NCI-H2196 treated with DMSO at 0.1 percent for 48 hours (cell line): ENCODE measurements around the gene ABHD3.
"Not testable (repeated sequence)": the region's sequence is repeated elsewhere in the genome, so short reads cannot be mapped to it uniquely, and the experiment has no call there.

Experiments
- DNase-seq: peaks from one replicate; lab custom pipeline; 2025; ENCODE audit not compliant: unreplicated experiment; lab: John Stamatoyannopoulos, UW

The ABHD3 gene

GRCh38 chr18:21706386-21706865 lies 1.9 kb upstream of the ABHD3 start:
- no peak for DNase-seq

GRCh38 chr18:21703241-21703820 lies 1.2 kb downstream of the ABHD3 start:
- DNase-seq = no peak

- DNase-seq = no peak
Observed at GRCh38 chr18:21702602-21703001, 2.0 kb downstream of the ABHD3 start.

GRCh38 chr18:21701621-21702020 lies 3.0 kb downstream of the ABHD3 start:
- DNase-seq = no peak

GRCh38 chr18:21700528-21701075 lies 4.0 kb downstream of the ABHD3 start:
- DNase-seq = no peak

- DNase-seq = no peak
Observed at GRCh38 chr18:21693322-21693721, 11.3 kb downstream of the ABHD3 start.

GRCh38 chr18:21689736-21690135 lies 14.8 kb downstream of the ABHD3 start:
- no peak for DNase-seq

- DNase-seq = no peak
Observed at GRCh38 chr18:21686282-21687105, 18.1 kb downstream of the ABHD3 start.

GRCh38 chr18:21685556-21685981 lies 19.0 kb downstream of the ABHD3 start:
- DNase-seq = not testable (repeated sequence)

GRCh38 chr18:21684731-21685130 lies 19.8 kb downstream of the ABHD3 start:
- no peak for DNase-seq

GRCh38 chr18:21682371-21683051 lies 22.1 kb downstream of the ABHD3 start:
- no peak for DNase-seq

GRCh38 chr18:21680161-21680560 lies 24.4 kb downstream of the ABHD3 start:
- DNase-seq = no peak

GRCh38 chr18:21678859-21679258 lies 25.7 kb downstream of the ABHD3 start:
- no peak for DNase-seq

GRCh38 chr18:21675354-21675753 lies 29.2 kb downstream of the ABHD3 start:
- not testable (repeated sequence) for DNase-seq

GRCh38 chr18:21672521-21673267 lies 31.9 kb downstream of the ABHD3 start:
- peak; percentile 73 for DNase-seq

- peak; percentile 58 for DNase-seq
Observed at GRCh38 chr18:21669736-21670285, 34.8 kb downstream of the ABHD3 start.

- DNase-seq = no peak
Observed at GRCh38 chr18:21664069-21664468, 40.5 kb downstream of the ABHD3 start.

GRCh38 chr18:21663578-21663977 lies 41.0 kb downstream of the ABHD3 start:
- DNase-seq = no peak

GRCh38 chr18:21662581-21662980 lies 42.0 kb downstream of the ABHD3 start:
- DNase-seq = no peak

GRCh38 chr18:21660078-21660477 lies 44.5 kb downstream of the ABHD3 start:
- no peak for DNase-seq

GRCh38 chr18:21656402-21656801 lies 48.2 kb downstream of the ABHD3 start:
- no peak for DNase-seq
